ENCODE results near the gene HOXB5. TPM values are rescaled to one million over a fixed set of nuclear protein-coding genes. Genes with fewer than 3 reads are reported as not detected.

The HOXB5 gene
- total and polyA plus RNA-seq, 9 donors: 0.04 to 2.8 (median 0.49) TPM; not detected in 1

- Histone ChIP-seq H3K4me3 (no peak overlapping the region), H3K36me3 (no peaks in the 10 kb centered on the region), H3K27me3 (peaks cover 2% of the 10 kb centered on the region), H3K27ac (no peak overlapping the region), H3K9me3 (peaks cover 0 to 8% of the 10 kb centered on the region in 2 donors), H3K4me1 (ENCODE audit: insufficient read depth) (no peaks in the 10 kb centered on the region)
- DNase-seq: no peak
- TF ChIP-seq CTCF (IDR thresholded peaks at IDR 0.05) (no peak), EP300 (IDR thresholded peaks at IDR 0.05) (no peak), POLR2A (IDR thresholded peaks at IDR 0.05) (no peak)
- 78 to 84% (median 80%) methylated on average over 10 of the region's 10 CpGs for WGBS, 3 donors
- intact Hi-C loops (cut with DNase I): loop anchor here in 1 of 4 donors (10.0 kb wide), 1 partner anchor 237 kb away; no protein-coding TSS in a partner anchor
These were observed 2.1 kb downstream of the HOXB5 start for GRCh38 chr17:48591255-48592056.

GRCh38 chr17:48590607-48591161 lies 2.9 kb downstream of the HOXB5 start:
- intact Hi-C loops (cut with DNase I): loop anchor here in 1 of 4 donors (10.0 kb wide), 1 partner anchor 236 kb away; no protein-coding TSS in a partner anchor
- Histone ChIP-seq H3K9me3 (peaks cover 0 to 8% of the 10 kb centered on the region in 2 donors), H3K27ac (no peak overlapping the region), H3K4me3 (no peak overlapping the region), H3K4me1 (ENCODE audit: insufficient read depth) (peaks cover 2% of the 10 kb centered on the region), H3K27me3 (peaks cover 2% of the 10 kb centered on the region), H3K36me3 (no peaks in the 10 kb centered on the region)
- no peak for TF ChIP-seq EP300 (IDR thresholded peaks at IDR 0.05)
- TF ChIP-seq POLR2A (IDR thresholded peaks at IDR 0.05): no peak
- no peak for TF ChIP-seq CTCF (IDR thresholded peaks at IDR 0.05)
- no peak for DNase-seq

- H3K27ac ChIP-seq: no peak within 1 kb of the TSS
- DNase-seq: no peak
- H3K9me3 ChIP-seq: peaks cover 0 to 8% of the 10 kb centered on the region in 2 donors
- WGBS, 3 donors: 39 to 50% (median 45%) methylated on average over 23 of the region's 23 CpGs
- TF ChIP-seq EP300 (IDR thresholded peaks at IDR 0.05) (no peak), CTCF (IDR thresholded peaks at IDR 0.05) (no peak), POLR2A (IDR thresholded peaks at IDR 0.05) (no peak)
- H3K4me1 ChIP-seq (ENCODE audit: insufficient read depth): peaks cover 3% of the 10 kb centered on the region
- intact Hi-C loops (cut with DNase I): loop anchor here in 1 of 4 donors (10.0 kb wide), 1 partner anchor 235 kb away; no protein-coding TSS in a partner anchor
- peak within 1 kb of the TSS; percentile 27 for H3K4me3 ChIP-seq
- H3K36me3 ChIP-seq: no peaks in the 10 kb centered on the region
- H3K27me3 ChIP-seq: no peaks in the 10 kb centered on the region
These were observed 3.6 kb downstream of the HOXB5 start, which contains the start of gene HOXB3 for GRCh38 chr17:48589831-48590606. Gene HOXB3 (minus strand): TSS chr17:48590241. CDS start chr17:48552474, 37,767 bp downstream.

All from ovary (tissue), 9 donors.